ENCODE measurements around the gene TXNIP.

Gene TXNIP

DNA sequence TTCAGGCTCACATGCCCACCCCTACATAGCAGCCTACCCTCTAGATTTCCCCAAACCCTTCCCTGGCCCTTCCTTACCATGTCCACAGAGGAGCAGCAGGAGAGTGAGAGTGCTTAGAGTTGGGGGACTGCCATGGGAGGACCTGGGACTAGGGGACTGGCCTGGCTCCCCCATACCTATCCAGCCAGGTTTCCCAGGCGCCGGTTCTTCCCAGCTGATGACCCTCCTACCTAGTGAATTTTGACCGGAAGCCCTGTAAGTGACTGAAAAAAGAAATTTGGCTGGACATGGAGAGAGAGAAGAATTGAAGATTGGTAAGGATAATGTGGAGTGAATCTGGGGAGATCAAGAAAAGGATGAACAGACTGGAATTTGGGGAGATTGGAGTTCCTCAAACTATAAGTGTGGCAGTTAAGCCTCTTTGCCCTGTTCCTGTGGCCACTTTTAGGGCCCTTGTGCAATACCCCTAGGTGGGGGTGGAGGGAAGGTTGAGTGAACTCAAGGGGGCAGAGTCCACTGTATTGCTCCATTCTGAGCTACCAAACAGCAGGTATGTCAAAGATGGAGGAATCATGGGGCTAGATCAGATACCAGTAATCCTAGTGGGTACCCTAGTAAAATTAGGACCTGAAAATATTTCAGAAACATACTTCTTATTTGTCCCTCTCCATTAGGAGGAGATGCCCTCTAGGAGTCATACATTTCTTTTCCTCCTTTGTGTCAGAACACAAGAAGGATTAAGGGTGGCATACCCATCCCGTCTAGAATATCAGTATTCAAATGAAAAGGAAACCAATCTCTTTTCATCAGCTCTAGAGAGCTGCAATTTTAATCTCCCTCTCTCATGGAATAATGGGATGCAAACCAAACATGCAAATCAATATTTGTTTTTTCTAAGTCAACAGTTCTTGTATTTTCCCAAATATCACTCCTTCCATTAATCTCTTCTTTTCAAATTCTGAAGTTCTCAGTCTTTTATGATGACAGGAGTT is 24.0 kb upstream of the TXNIP start:
- Histone ChIP-seq H3K36me3 (ENCODE audit: insufficient read depth, low read length) (no peaks in the 10 kb centered on the region), H3K9ac (ENCODE audit: low read depth, low read length) (peak overlapping the region; percentile 57; the same call in 1 of the 2 replicates)

DNA sequence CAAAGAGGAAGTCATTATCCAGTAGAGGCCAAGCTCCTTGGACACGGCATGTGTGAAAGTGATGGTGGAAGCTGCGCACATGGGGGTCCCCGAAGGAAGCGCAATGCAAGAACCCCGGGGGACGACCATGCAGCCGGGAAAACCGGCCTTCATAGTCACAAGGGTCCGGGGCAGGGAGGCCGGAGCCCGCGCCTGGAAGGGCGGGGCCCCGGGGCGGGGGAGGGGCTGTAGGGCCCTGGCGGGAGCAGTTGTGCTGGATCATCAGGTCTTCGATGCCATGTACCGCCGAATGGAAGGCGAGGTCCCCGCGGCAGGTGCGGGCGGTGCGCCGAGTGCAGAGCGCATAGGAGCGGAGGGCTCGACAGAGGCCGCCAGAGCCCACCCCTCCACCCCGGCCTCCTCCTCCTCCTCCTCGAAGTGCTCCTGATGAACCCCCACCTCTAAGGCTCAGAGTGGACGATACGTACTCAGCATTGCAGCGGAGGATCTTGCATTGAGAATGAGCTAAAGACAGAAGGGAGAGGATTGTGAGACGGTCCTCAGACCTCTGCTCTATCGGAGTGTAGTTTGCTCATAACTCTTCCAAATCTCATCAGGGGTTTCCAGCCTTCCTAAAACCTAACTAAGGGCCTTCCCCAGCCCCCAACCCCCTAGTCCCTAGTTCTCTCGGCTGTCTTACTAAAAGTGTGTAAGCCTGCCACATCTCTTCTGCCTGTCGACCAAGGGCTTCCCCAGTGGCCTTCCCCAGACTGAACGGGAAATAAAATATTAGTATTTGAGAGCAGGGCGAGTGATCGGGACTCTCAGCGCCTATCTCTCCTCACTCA is 23.1 kb upstream of the TXNIP start:
- H3K4me1 ChIP-seq (ENCODE audit: insufficient read depth, low read length) = peaks cover 15% of the 10 kb centered on the region
- H3K9ac ChIP-seq (ENCODE audit: low read depth, low read length) = peak overlapping the region; percentile 57
- H3K9me3 ChIP-seq (ENCODE audit: control insufficient read depth, insufficient read depth, low read length) = no peaks in the 10 kb centered on the region
- no peaks in the 10 kb centered on the region for H3K36me3 ChIP-seq (ENCODE audit: insufficient read depth, low read length)

More for the DNA sequence above, 24.0 kb upstream of the TXNIP start:
- Histone ChIP-seq H3K4me1 (ENCODE audit: insufficient read depth, low read length) (peaks cover 15% of the 10 kb centered on the region), H3K9me3 (ENCODE audit: control insufficient read depth, insufficient read depth, low read length) (no peaks in the 10 kb centered on the region)

DNA sequence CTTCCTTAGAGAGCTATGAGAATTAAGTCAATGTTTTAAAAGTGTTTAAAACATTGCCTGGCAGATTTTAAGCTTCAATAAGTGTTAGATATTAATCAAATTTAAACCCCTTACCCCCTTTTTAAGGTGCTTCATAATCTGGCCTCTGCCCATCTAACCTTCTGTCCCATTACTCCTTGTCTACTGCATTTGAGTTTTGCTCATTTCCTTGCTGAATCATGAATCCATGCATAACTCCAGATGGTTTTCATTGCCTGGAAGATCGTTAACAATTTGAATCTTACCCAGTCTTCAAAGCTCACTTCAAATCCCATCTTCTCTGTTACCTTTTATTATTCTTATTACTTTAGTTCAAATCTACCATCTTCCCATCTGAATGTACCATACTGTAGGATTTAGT is 20.5 kb upstream of the TXNIP start:
- H3K4me1 ChIP-seq (ENCODE audit: insufficient read depth, low read length) = peaks cover 15% of the 10 kb centered on the region
- H3K9me3 ChIP-seq (ENCODE audit: control insufficient read depth, insufficient read depth, low read length) = no peaks in the 10 kb centered on the region
- H3K36me3 ChIP-seq (ENCODE audit: insufficient read depth, low read length) = no peaks in the 10 kb centered on the region
- H3K9ac ChIP-seq (ENCODE audit: low read depth, low read length) = no peak overlapping the region

DNA sequence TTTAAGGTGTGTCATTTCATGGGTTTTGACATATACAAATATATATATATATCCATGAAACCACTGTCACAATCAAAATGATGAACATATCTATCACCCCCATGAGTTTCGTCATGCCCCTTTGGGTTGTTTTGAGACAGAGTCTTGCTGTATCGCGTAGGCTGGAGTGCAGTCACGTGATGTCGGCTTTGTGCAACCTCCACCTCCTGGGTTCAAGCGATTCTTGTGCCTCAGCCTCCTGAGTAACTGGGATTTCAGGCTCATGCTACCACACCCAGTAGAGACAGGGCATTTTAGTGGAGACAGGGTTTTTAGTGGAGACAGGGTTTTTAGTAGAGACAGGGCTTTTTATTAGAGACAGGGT is 17.2 kb upstream of the TXNIP start:
- H3K4me1 ChIP-seq (ENCODE audit: insufficient read depth, low read length) = no peaks in the 10 kb centered on the region
- no peak overlapping the region for H3K9ac ChIP-seq (ENCODE audit: low read depth, low read length)
- H3K36me3 ChIP-seq (ENCODE audit: insufficient read depth, low read length) = no peaks in the 10 kb centered on the region
- H3K9me3 ChIP-seq (ENCODE audit: control insufficient read depth, insufficient read depth, low read length) = no peaks in the 10 kb centered on the region

DNA sequence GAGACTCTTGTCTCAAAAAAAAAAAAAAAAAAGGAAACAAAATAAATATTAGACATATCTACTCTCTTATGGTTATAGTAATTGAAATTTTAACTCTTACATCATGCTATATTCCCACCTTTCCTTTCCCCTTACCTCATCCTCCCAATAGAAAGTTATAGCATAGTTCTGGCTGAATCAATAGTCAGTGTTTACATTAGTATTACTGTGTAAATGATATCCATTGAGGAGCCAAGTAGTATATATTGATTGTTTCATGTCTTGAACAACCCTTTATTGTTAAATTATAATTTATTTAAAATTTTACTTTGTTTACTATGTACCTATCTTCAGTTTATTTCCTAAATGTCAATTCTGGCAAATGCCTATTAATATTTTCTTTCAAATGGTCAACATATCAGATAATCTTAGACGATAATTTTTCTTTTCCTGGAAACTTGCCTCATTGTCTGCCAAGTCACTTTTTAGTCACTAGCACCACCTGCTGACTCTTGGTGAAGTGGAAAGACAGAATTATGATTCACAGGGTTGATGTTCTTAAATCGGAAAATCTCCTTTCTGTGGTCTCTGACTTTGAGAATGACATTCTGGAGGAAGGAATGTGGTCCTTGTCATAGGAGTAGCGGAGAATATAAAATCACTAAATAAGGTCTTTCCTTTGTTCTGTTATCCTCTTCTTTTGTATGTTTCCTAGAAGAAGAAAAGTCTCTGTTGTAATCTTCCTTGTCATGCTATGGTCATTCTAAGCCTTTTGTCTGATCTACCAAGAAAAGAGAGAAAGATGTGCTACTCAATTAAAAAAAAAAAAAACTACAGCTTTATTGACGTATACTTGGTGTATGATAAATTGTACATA is 16.6 kb upstream of the TXNIP start:
- Histone ChIP-seq H3K4me1 (ENCODE audit: insufficient read depth, low read length) (no peaks in the 10 kb centered on the region), H3K9ac (ENCODE audit: low read depth, low read length) (no peak overlapping the region), H3K36me3 (ENCODE audit: insufficient read depth, low read length) (no peaks in the 10 kb centered on the region), H3K9me3 (ENCODE audit: control insufficient read depth, insufficient read depth, low read length) (no peaks in the 10 kb centered on the region)

DNA sequence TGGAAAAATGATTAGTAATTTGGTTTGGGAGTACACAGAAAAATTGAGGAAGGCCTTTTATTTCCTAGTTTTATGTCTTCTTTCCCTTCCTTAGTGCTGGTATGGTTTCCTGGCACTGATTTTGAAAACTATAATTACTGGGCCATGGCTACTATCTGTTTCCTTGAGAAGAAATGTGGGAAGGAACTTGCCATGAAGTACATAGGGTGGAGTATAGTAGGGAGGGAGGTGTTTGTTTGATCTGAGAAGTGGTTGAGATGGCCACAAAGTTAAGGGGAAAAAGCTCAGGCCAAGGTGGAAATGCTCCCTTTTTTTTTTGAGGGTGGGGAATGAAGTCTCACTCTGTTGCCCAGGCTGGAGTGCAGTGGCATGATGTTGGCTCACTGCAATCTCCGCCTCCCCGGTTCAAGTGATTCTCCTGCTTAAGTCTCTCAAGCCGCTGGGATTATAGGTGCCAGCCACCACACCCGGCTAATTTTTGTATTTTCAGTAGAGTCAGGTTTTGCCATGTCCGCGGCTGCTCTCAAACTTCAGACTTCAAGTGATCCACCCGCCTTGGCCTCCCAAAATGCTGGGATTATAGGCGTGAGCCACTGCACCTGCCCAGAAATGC is 13.9 kb upstream of the TXNIP start:
- Histone ChIP-seq H3K9me3 (ENCODE audit: control insufficient read depth, insufficient read depth, low read length) (no peaks in the 10 kb centered on the region), H3K36me3 (ENCODE audit: insufficient read depth, low read length) (no peaks in the 10 kb centered on the region), H3K9ac (ENCODE audit: low read depth, low read length) (no peak overlapping the region), H3K4me1 (ENCODE audit: insufficient read depth, low read length) (no peaks in the 10 kb centered on the region)

DNA sequence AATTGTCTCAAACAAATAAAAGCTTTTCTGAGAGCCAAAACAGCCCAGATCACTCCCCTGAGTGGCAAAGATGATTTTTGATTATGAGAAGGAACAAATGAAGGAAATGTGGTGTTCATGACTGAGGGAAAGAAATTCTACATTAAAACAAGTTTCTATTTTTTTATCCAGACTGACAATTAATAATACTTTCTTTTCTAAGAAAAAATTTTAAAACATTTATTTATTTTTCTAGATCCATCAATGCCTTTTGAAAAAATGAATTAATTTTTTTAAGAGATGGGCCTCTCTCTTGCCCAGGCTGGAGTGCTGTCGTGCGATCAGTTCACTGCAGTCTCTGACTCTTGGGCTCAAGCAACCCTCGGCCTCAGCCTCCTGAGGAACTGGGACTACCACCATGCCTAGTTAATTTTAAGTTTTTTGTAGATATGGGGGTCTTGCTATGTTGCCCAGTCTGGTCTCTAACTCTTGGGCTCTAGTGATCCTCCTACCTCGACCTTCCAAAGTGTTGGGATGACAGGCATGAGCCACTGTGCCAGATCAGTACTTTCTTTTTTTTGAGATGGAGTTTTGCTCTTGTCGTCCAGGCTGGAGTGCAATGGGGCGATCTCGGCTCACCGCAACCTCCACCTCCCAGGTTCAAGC is 11.2 kb upstream of the TXNIP start:
- no peaks in the 10 kb centered on the region for H3K36me3 ChIP-seq (ENCODE audit: insufficient read depth, low read length)
- no peak overlapping the region for H3K9ac ChIP-seq (ENCODE audit: low read depth, low read length)
- H3K4me1 ChIP-seq (ENCODE audit: insufficient read depth, low read length) = no peaks in the 10 kb centered on the region
- H3K9me3 ChIP-seq (ENCODE audit: control insufficient read depth, insufficient read depth, low read length) = no peaks in the 10 kb centered on the region

DNA sequence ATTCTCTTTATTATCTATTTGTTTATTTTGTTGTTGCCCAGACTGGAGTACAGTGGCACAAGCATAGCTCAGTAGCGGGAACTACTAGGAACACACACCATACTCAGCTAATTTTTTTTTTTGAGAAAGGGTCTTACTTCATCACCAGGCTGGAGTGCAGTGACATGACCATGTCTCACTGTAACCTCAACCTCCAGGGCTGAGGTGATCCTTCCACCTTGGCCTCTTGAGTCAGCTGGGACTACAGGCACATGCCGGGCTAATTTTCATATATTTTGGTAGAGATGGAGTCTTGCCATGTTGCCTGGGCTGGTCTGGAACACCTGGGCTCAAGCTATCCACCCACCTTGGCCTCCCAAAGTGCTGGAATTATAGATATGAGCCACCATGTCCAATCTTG is 5.3 kb upstream of the TXNIP start:
- Histone ChIP-seq H3K36me3 (ENCODE audit: insufficient read depth, low read length) (no peaks in the 10 kb centered on the region), H3K9ac (ENCODE audit: low read depth, low read length) (no peak overlapping the region), H3K9me3 (ENCODE audit: control insufficient read depth, insufficient read depth, low read length) (no peaks in the 10 kb centered on the region), H3K4me1 (ENCODE audit: insufficient read depth, low read length) (peaks cover 22% of the 10 kb centered on the region)

DNA sequence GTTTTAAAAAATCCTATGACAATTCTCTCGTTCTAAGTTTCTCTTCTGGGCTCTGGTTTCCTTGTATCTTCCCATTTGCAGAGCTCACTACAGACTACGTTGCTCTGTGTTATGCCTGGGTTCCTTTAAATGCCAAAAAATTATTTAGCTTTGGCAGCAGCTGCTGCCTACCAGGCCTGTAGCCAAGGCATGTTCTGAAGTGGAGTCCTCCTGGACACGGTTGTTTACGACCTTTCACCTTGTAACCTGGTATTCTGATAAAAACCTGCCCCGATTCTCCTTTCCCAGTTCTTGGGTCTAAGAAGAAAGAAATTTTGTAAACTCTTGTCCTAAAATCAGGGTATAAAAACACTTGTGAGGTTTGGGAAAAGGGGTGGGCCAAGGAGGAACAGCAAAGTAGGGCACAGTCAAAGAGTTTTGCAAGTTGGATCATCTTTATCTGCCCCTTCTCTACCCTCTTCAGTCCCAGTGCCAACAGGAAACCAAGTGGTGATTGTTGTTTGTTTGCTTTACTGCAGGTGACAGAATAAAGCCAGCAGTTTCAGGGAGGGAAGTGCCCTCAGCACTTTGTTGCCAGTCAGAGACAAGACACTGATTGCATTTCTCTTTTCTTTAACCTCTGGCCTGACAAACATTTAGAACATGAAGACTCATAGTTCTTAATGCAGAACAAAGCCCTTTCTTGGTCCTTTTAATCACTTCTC is 3.1 kb upstream of the TXNIP start:
- no peak overlapping the region for H3K9ac ChIP-seq (ENCODE audit: low read depth, low read length)
- H3K4me1 ChIP-seq (ENCODE audit: insufficient read depth, low read length) = peaks cover 22% of the 10 kb centered on the region

DNA sequence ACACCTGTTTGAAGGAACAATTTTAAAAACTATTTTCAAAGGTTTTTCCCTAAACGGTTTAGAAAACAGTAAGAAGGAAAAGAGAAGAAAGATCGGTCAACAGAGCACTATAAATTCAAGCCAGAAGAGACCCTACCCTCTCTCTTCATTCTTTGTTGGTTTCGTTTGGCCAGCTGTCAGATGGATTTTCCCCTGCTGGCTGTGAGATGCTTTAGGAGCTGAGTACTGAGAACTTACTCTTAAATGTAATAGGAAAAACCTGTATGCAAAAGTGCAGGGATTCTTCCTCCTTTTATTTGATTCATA is 1.3 kb upstream of the TXNIP start:
- H3K36me3 ChIP-seq (ENCODE audit: insufficient read depth, low read length) = peaks cover 33% of the 10 kb centered on the region
- no peaks in the 10 kb centered on the region for H3K9me3 ChIP-seq (ENCODE audit: control insufficient read depth, insufficient read depth, low read length)
- peaks cover 28% of the 10 kb centered on the region for H3K4me1 ChIP-seq (ENCODE audit: insufficient read depth, low read length)
- peak overlapping the region; percentile 99; the same call in 1 of the 2 replicates for H3K9ac ChIP-seq (ENCODE audit: low read depth, low read length)

More for the DNA sequence above, 3.1 kb upstream of the TXNIP start:
- Histone ChIP-seq H3K36me3 (ENCODE audit: insufficient read depth, low read length) (peaks cover 15% of the 10 kb centered on the region), H3K9me3 (ENCODE audit: control insufficient read depth, insufficient read depth, low read length) (no peaks in the 10 kb centered on the region)

DNA sequence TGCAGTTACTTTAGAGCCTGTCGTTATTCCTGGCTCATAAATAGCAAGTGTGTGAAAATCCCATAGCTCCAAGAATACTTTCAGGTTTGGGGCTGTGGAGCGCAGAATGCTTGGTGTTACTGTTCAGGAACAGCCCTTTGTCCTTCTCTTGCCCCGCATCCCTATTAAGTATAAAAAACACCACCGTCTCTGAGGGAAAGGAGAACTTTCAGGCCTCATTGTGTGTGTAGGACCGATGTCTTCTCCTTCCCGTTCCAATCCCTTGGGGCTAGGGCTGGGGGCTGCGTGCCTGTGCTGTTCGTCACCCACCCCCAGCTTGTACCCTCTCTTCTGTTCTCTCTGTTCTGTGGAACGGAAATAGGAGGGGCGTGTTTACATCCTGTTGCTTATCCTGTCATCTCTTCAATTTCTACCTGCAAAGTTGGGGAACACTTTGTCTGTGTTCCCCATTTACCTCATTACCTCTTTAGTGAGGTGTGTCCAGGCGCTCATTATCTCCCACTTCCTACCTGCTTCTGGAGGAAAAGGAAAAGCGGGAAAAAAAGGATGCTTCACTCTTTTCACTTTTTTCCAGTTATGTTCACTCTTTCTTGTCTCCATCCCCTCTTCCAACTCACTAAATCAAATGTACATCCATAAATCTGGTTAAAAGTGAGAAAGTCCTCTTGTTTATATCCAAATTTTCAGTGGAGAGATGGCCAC is 788 bp upstream of the TXNIP start:
- Histone ChIP-seq H3K9me3 (ENCODE audit: control insufficient read depth, insufficient read depth, low read length) (no peaks in the 10 kb centered on the region), H3K36me3 (ENCODE audit: insufficient read depth, low read length) (peaks cover 38% of the 10 kb centered on the region), H3K9ac (ENCODE audit: low read depth, low read length) (peak overlapping the region; percentile 99), H3K4me1 (ENCODE audit: insufficient read depth, low read length) (peaks cover 28% of the 10 kb centered on the region)

DNA sequence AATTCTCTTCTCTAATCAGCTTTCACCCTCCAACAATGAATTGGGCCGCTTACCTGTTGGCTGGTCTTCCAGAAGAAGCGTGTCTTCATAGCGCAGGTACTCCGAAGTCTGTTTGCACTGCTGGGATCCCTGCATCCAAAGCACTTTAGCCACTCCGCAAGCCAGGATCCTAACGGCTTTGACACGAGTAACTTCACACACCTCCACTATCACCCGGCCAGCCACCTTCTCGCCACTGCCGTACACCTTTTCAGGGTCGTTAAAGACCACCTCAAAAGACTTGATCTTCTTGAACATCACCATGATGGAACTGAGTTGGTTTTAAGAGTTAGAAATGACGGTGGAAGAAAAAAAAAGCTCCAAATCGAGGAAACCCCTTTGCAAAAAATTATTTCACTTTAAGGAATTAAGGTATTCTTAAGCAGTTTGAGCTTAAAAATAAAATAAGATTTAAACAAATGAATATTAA is 381 bp downstream of the TXNIP start:
- Histone ChIP-seq H3K9me3 (ENCODE audit: control insufficient read depth, insufficient read depth, low read length) (no peaks in the 10 kb centered on the region), H3K36me3 (ENCODE audit: insufficient read depth, low read length) (peaks cover 40% of the 10 kb centered on the region), H3K9ac (ENCODE audit: low read depth, low read length) (peak overlapping the region; percentile 99), H3K4me1 (ENCODE audit: insufficient read depth, low read length) (peaks cover 28% of the 10 kb centered on the region)

All from ES-I3 (cell line).